SJCRH30 (cell line): Measurements from ENCODE around the gene TAGLN2. TPM values are rescaled to one million over a fixed set of nuclear protein-coding genes. Genes with fewer than 3 reads are reported as not detected.

Experiments used
- DNase-seq, 2 experiments: peaks; one replicate each; pipeline ENCODE4 v3.0.0-alpha.2; 2015 to 2020
- H3K27ac ChIP-seq: fragments of 250-450 bp; sonication (Bioruptor Pico); 2 replicates; pipeline ENCODE4 v1.5.1; 2020; ENCODE audit warnings: mild to moderate bottlenecking, moderate library complexity
- H3K27me3 ChIP-seq: fragments of 250-450 bp; sonication (Bioruptor Pico); 2 replicates; pipeline ENCODE4 v1.5.1; 2020; ENCODE audit warnings: mild to moderate bottlenecking, moderate library complexity
- H3K36me3 ChIP-seq: fragments of 250-450 bp; sonication (Bioruptor Pico); 2 replicates; pipeline ENCODE4 v1.5.1; 2020; ENCODE audit warnings: mild to moderate bottlenecking, moderate library complexity
- H3K4me1 ChIP-seq: fragments of 250-450 bp; sonication (Bioruptor Pico); 2 replicates; pipeline ENCODE4 v1.5.1; 2020; ENCODE audit warnings: mild to moderate bottlenecking, moderate library complexity
- H3K4me3 ChIP-seq: fragments of 250-450 bp; sonication (Bioruptor Pico); 2 replicates; pipeline ENCODE4 v1.5.1; 2020; ENCODE audit warnings: mild to moderate bottlenecking, moderate library complexity
- H3K9me3 ChIP-seq: fragments of 250-450 bp; sonication (Bioruptor Pico); replicated peaks from 2 replicates; pipeline ENCODE4 v1.5.1; 2020; ENCODE audit warnings: mild to moderate bottlenecking, moderate library complexity
- total RNA-seq: library from RNA; depleted of rRNA; stranded (reverse); fragments of >200 nt; shearing (Covaris generic); gene quantifications from 2 replicates; pipeline ENCODE4 v1.2.3, GENCODE V29; 2014

TAGLN2 gene
- total RNA-seq, 1 experiment from 2014 or later = 82.6 TPM

- DNase-seq = no peak
- H3K36me3 ChIP-seq = no peaks in the 10 kb centered on the region
- no peak overlapping the region for H3K27ac ChIP-seq
- no peaks in the 10 kb centered on the region for H3K4me1 ChIP-seq
- no peaks in the 10 kb centered on the region for H3K9me3 ChIP-seq
- no peaks in the 10 kb centered on the region for H3K27me3 ChIP-seq
- H3K4me3 ChIP-seq = no peak overlapping the region
Measured at GRCh38 chr1:159957824-159958268, 32.5 kb upstream of the TAGLN2 start.

DNA sequence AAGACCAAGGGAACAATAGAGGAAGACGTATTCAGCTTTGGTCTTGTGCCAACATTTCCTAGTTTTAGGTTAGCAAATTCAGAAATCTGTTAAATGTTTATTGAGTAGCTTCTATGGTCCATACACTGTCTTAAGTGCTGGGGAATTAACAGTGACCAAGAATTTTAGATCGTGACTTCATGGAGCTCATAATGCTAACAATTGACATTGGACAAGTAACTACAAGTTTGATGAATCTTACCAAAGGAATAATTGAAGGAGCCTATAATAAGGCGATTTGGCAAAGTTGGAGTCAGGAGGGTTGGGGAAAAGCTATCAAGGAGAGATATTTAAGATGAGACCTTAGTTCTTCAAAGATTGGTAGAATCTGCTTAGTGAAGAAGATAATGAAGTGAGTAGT, 30.1 kb upstream of the TAGLN2 start:
- Histone ChIP-seq H3K27me3 (no peaks in the 10 kb centered on the region), H3K36me3 (no peaks in the 10 kb centered on the region), H3K27ac (no peak overlapping the region), H3K9me3 (no peaks in the 10 kb centered on the region), H3K4me1 (no peaks in the 10 kb centered on the region), H3K4me3 (no peak overlapping the region)
- no peak for DNase-seq

GRCh38 chr1:159953536-159954515, 28.5 kb upstream of the TAGLN2 start, which contains the start of gene SLAMF9:
SLAMF9 (minus strand) TSS chr1:159954237; CDS start chr1:159954137, 100 bp downstream.
- no peak within 1 kb of the TSS for H3K27ac ChIP-seq
- no peaks in the 10 kb centered on the region for H3K4me1 ChIP-seq
- H3K36me3 ChIP-seq = no peaks in the 10 kb centered on the region
- no peak within 1 kb of the TSS for H3K4me3 ChIP-seq
- DNase-seq = no peak
- H3K9me3 ChIP-seq = no peaks in the 10 kb centered on the region
- no peaks in the 10 kb centered on the region for H3K27me3 ChIP-seq

- Histone ChIP-seq H3K27ac (no peak overlapping the region), H3K27me3 (no peaks in the 10 kb centered on the region), H3K36me3 (no peaks in the 10 kb centered on the region), H3K9me3 (no peaks in the 10 kb centered on the region), H3K4me1 (no peaks in the 10 kb centered on the region), H3K4me3 (no peak overlapping the region)
- DNase-seq = no peak
Measured at GRCh38 chr1:159952932-159953331, 27.6 kb upstream of the TAGLN2 start.

GRCh38 chr1:159951551-159951950, 26.2 kb upstream of the TAGLN2 start:
- DNase-seq = no peak
- Histone ChIP-seq H3K9me3 (no peaks in the 10 kb centered on the region), H3K36me3 (no peaks in the 10 kb centered on the region), H3K27ac (no peak overlapping the region), H3K4me1 (no peaks in the 10 kb centered on the region), H3K4me3 (no peak overlapping the region), H3K27me3 (no peaks in the 10 kb centered on the region)

DNA sequence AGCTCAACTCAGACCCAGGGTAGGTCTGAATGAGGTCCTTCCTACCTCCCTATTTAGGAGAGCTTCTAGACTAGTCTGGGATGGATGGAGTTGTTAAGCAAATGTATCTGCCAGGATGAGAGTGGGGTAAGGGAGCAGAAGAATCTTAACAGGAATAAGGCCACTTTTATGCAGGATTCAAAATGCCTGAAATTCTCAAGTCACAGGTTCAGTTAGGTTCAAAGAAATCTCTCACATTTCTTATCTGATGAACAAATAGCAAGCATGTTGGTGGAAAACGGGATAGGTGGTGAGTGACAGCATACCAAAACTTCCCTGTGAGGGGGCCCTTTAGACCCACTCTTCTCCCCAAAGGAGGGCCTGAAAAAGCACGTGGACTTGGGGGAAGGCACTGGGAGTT, 25.7 kb upstream of the TAGLN2 start:
- no peaks in the 10 kb centered on the region for H3K36me3 ChIP-seq
- DNase-seq = no peak
- no peaks in the 10 kb centered on the region for H3K9me3 ChIP-seq
- no peaks in the 10 kb centered on the region for H3K4me1 ChIP-seq
- H3K27ac ChIP-seq = no peak overlapping the region
- no peak overlapping the region for H3K4me3 ChIP-seq
- H3K27me3 ChIP-seq = no peaks in the 10 kb centered on the region

DNA sequence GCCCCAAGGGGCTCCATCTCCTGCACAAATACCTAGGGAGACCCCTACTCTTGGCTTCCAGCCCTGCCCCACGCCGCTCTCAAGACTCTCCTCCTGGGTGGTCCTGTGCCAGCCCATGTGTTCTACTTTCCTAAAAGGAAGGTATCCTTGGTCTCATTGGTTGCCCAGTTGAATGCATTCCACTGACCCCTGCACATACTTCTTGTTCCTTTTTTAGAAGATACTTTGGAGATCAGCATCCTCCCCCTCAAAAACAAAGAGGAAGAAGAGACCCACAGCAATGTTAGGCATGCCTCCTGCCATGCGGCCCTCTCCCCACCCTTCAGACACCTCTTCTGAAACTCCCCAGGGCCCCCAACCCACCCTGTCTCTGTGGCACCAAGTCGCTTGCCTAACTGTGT, 24.7 kb upstream of the TAGLN2 start:
- H3K9me3 ChIP-seq = no peaks in the 10 kb centered on the region
- H3K4me3 ChIP-seq = no peak overlapping the region
- H3K4me1 ChIP-seq = no peaks in the 10 kb centered on the region
- H3K36me3 ChIP-seq = no peaks in the 10 kb centered on the region
- DNase-seq = no peak
- H3K27me3 ChIP-seq = peaks cover 5% of the 10 kb centered on the region
- H3K27ac ChIP-seq = no peak overlapping the region

GRCh38 chr1:159949123-159949522, 23.8 kb upstream of the TAGLN2 start:
- no peak overlapping the region for H3K4me3 ChIP-seq
- no peak for DNase-seq
- H3K36me3 ChIP-seq = no peaks in the 10 kb centered on the region
- H3K27me3 ChIP-seq = peaks cover 12% of the 10 kb centered on the region
- no peaks in the 10 kb centered on the region for H3K9me3 ChIP-seq
- no peak overlapping the region for H3K27ac ChIP-seq
- no peaks in the 10 kb centered on the region for H3K4me1 ChIP-seq

GRCh38 chr1:159947942-159948341, 22.6 kb upstream of the TAGLN2 start:
- Histone ChIP-seq H3K4me3 (no peak overlapping the region), H3K27ac (no peak overlapping the region), H3K4me1 (no peaks in the 10 kb centered on the region), H3K9me3 (no peaks in the 10 kb centered on the region), H3K36me3 (no peaks in the 10 kb centered on the region), H3K27me3 (peaks cover 12% of the 10 kb centered on the region)
- DNase-seq = no peak

DNA sequence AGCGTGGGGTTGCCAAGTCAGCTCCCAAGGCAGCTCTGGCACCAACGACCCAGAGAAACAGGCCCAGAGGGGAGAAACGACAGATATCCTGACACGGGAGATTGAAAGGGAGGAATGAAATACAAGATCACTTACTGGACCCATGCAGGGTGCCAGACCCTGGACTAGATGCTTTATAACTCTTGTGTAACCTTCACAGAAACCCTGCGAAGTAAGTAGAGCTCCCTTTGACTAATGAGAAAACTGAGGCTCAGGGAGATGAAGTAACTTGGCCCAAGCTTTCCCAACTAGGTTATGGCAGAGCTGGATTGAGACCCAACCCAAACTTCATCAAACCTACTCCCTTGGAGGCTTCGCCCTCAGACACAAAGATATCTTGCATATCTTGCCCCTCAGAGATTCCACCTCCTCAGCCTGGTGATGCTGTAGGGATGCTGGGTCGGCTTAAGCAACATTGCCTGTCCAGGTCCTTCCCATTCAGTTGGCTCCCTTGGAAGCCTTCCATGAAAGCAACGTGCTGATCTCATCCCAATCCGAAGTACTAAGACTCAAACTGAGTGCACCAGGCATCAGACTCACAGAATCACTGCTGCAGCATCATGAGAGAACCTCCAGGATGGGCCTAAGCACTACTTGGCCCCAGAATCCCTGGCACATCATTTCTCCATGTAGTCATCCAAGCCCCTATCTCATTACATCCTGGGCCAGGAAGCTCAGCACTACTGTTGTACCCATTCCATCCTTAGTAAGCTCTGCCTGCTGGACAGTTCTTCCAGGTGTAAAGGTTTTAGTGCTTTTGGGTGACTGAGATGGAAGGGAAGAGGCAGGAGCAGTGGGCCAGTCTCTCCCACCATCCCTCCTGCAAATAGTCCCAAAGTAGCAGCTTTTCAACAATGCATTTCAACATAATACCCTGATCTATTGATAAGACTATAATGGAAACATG, 21.2 kb upstream of the TAGLN2 start:
- H3K9me3 ChIP-seq = no peaks in the 10 kb centered on the region
- H3K27ac ChIP-seq = no peak overlapping the region
- H3K4me1 ChIP-seq = no peaks in the 10 kb centered on the region
- peaks cover 19% of the 10 kb centered on the region for H3K27me3 ChIP-seq
- H3K4me3 ChIP-seq = no peak overlapping the region
- no peaks in the 10 kb centered on the region for H3K36me3 ChIP-seq
- no peak for DNase-seq

- H3K27me3 ChIP-seq = peaks cover 19% of the 10 kb centered on the region
- no peaks in the 10 kb centered on the region for H3K4me1 ChIP-seq
- DNase-seq = peak; percentile 79
- no peaks in the 10 kb centered on the region for H3K36me3 ChIP-seq
- peak within 1 kb of the TSS; percentile 41 for H3K4me3 ChIP-seq
- no peaks in the 10 kb centered on the region for H3K9me3 ChIP-seq
- H3K27ac ChIP-seq = no peak within 1 kb of the TSS
Measured at GRCh38 chr1:159945483-159946241, 20.4 kb upstream of the TAGLN2 start, which contains the start of gene IGSF9. IGSF9 (minus strand) TSS chr1:159945613; CDS start chr1:159943454, 2,159 bp downstream.

DNA sequence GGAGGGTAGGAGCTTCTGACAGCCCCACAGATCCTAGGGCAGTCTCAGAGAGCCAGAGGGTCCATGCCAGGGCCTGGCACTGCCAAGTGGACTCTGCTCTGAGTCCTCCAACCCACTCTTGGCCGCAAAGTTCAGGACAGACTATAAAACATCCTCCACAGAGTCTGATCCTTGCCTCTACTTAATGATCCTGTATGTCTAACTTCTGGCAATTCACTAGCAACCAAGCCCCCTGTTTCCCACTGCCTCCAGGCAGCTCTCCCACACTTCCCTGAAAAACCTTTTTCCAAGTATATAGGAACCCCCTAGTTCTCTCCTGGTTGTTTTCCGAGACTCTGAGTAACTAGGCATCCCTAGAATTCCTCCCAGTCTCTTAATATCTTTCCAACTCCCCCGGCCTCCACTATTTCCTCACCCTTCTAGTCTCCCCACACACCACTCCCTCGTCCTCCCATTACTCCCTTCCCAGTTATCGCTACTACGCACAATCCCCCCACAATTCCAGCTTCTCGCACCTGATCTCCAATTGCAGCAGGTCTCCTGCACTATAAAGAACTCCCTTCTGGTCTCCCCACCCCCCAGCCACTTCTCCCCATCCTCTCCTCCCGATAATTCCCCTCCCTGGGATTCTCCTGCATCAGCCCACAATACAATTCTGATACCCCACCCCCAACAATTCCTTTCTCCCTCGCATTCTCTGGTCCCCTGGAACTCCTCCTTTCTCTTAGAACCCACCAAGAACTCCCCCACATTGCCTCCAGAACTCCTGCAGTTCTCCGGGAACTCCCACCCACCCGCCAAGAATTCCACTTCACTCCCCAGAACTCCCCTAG, 19.5 kb upstream of the TAGLN2 start:
- H3K4me1 ChIP-seq = no peaks in the 10 kb centered on the region
- DNase-seq = no peak
- H3K4me3 ChIP-seq = peak overlapping the region; percentile 41
- H3K36me3 ChIP-seq = no peaks in the 10 kb centered on the region
- no peaks in the 10 kb centered on the region for H3K9me3 ChIP-seq
- no peak overlapping the region for H3K27ac ChIP-seq
- H3K27me3 ChIP-seq = peaks cover 22% of the 10 kb centered on the region

- no peaks in the 10 kb centered on the region for H3K9me3 ChIP-seq
- H3K36me3 ChIP-seq = no peaks in the 10 kb centered on the region
- peaks cover 25% of the 10 kb centered on the region for H3K27me3 ChIP-seq
- no peak overlapping the region for H3K4me3 ChIP-seq
- no peaks in the 10 kb centered on the region for H3K4me1 ChIP-seq
- DNase-seq = no peak
- H3K27ac ChIP-seq = no peak overlapping the region
Measured at GRCh38 chr1:159943908-159944622, 18.8 kb upstream of the TAGLN2 start.
